ENCODE data around the gene SF3A2.

SF3A2 gene

DNA sequence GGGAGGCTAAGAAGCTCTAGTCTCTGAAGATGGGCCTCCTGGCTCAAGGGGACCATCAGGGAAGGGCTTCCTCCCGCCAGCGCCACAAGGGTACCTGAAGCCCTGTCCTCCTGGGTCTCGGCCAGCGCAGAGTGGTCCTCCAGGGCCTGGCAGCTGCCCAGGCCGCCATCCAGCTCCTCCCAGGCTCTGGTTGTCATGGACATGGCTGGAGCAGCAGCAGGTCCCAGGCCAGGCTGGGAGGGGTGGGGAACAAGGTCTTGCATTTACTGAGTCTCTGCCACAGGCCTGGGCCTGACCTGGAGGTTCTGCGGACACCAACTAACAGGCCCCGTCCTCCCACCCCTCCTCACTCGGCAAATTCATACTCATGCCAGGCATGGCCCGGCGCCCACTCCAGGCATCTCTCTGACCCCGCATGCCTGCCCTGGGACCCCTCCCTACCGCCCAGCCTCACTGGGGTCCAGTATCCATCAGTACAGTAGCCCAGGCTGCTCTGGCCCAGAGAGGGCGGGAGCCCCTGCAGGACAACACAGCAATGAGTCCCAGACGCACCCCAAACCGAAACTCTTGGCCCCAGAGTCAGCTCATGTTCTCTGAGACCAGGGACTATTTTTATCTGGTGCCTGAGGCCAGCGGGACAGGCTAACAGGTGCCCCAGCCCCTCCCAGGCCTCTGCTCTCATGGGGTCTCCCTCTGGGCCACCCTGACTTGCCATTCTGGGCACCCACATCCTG, 18.7 kb downstream of the SF3A2 start:
- no peak for DNase-seq

DNA sequence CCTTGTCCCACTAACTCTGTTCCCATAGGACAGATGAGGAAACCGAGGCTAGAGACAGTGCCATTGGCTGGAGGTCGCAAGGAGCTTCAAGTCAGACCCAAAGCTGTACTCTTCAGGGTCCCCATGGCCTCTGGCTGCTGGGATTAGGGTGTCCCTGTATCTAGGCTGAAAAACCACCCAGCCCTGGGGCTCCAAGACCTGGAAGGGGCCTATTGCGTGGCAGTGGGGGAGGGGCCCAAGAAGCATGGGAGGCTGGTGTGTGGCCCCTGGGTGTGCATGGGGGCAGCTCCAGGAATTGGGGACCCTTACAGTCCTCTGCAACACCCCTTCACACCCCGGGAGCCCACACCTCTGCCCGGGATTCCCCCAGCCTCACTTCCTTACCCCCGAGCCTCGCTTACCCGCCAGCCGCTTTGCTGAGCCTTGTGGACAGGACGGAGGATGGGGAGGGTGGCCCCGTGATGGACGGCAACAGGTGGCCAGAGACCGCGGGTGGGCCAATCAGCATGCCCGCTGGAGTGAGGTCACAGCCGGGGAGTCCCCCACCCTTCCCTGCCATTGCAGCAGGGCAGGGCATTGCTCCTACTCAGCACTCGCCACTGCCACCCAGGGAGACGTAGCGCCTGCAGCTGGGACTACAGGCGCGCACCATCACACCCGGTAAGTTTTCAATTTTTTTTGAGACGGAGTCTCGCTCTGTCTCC, 19.5 kb downstream of the SF3A2 start, which contains the start of gene JSRP1:
Gene JSRP1, minus strand, starts transcription at position 436 of the 704 bp plus-strand sequence. CDS start 1,103 bp downstream, outside the sequence.
- no peak for DNase-seq

DNA sequence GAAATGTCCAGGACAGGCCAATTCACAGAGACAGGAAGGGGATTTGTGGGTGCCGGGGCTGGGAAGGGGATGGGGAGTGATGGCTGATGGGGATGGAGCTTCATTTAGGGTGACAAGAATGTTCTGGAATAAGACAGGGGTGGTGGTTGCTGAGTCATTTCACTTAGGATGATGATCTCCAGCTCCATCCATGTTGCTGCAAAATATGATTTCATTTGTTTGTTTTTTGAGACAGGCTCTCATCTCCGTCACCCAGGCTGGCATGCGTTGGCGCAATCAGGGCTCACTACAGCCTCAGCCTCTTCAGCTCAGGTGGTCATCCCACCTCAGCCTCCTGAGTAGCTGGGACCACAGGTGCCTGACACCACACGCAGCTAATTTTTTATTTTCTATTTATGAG, 22.7 kb downstream of the SF3A2 start:
- no peak for DNase-seq

DNA sequence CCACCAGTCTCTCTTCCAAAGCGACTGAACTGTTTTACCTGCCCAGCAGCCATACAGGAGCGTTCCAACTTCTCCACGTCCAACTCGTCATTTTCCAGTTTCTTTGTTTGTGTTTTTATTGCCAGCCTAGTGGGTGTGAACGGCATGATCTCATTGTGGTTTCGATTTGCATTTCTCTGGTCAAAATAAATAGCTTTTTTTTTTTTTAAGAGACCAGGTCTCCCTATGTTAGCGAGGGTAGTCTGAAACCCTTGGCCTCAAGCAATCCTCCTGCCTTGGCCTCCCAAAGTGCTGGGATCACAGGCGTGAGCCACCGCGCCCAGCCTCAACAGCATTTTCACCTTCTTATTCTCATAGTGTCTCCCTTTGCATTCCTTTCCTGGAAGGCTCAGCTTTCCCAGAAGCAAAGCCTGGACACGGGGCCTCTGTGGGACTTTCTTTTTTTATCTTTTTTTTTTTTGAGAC, 23.7 kb downstream of the SF3A2 start:
- no peak for DNase-seq

DNA sequence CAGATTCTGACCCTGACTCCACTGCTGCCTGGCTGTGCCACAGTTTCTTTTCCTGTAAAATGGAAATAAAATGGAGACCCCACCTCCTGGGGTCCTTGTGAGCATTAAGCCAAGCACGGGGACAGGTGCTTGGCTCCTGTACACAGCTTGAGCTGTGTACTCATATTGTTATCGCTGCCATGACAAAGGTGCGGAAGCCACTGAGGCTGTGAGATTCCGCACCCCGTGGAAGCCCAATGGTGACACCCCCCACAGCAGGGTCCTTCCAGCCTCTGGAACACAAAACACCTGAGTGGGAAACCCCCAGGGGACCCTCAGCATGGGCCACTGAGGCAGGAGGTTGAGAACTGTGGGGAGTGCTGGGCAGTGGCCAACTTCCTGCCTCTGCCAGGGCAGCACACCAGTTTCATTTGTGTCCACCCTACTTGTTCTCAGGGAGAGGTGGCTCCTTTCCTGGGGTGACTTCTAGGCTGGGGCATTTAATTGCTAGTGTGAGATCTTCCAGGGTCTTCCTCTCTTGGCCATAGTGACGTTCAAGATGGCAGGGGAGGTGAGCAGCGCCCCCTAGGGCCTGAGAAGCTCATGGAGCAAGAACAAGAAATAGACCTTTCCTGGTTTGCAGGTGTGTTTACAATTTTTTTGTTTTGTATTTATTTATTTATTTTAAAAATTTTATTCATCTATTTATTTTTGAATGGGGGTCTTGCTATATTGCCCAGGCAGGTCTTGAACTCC, 25.0 kb downstream of the SF3A2 start:
- peak; percentile 45 for DNase-seq

DNA sequence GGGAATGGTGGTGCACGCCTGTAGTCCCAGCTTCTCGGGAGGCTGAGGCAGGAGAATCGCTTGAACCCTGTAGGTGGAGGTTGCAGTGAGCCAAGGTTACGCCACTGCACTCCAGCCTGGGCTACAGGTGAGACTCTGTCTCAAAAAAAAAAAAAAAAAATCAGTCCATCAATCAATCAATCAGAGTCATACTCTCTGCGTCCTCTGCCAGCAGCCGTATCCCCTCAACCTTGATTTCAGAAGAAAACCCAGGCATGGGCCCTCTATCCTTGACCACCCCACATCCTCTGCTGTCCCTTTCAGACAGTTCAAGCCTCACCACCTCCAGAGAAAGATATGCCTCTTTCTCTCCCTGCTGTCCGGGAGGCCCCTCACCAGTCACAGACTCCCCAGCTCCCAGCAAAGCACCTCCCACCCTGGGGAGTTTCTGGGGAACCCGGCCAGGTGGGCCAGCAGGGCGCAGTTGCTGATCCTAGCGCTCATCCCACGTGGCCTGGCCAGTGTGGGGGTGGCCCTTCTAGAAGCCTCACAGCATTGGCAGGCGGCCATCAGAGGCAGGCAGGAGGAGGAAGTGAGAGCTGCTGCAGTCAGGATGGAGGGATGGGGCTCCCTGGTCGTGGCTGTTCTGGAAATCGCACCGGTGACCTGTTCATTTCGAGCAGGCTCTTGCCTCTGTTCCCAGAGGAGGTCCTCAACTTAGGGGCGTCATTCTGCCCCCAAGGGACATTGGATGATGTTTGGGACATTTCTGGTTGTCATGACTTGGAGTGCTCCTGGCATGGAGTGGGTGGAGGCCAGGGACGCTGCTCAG, 29.8 kb downstream of the SF3A2 start:
- DNase-seq = no peak

DNA sequence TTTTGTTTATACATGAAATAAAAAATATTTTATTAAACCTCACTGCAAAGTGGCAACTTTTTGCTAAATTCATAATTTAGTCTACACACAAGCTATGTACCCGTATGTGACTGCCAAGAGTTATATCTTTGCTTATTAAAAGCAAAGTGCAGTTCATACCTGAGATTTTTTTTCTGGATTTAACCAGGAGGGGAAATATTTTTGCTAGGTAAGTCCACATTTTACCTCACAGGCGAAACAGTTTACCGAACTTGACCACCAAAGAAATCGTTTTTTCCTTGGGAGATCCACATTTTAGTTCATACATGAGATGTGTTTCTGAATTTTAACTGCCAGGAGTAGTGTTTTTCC, 31.8 kb downstream of the SF3A2 start:
- DNase-seq = no peak

DNA sequence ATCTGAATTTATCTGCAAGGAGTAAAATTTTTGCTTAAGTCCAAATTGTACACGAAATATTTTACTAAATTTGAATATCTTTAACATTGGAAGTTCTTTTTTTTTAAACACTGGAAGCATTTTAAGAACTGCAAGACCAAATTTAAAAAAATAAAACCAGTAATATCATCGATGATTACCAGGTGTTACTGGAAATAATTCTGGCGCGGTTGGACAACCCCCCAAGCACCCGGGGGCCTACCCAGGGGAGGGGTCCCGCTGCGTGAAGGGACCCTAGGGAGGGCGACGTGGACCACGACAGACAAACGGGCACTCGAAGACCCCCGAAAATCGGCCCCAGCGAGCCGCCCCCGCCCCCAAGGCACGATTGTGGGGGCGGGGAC, 32.2 kb downstream of the SF3A2 start:
- DNase-seq = no peak

DNA sequence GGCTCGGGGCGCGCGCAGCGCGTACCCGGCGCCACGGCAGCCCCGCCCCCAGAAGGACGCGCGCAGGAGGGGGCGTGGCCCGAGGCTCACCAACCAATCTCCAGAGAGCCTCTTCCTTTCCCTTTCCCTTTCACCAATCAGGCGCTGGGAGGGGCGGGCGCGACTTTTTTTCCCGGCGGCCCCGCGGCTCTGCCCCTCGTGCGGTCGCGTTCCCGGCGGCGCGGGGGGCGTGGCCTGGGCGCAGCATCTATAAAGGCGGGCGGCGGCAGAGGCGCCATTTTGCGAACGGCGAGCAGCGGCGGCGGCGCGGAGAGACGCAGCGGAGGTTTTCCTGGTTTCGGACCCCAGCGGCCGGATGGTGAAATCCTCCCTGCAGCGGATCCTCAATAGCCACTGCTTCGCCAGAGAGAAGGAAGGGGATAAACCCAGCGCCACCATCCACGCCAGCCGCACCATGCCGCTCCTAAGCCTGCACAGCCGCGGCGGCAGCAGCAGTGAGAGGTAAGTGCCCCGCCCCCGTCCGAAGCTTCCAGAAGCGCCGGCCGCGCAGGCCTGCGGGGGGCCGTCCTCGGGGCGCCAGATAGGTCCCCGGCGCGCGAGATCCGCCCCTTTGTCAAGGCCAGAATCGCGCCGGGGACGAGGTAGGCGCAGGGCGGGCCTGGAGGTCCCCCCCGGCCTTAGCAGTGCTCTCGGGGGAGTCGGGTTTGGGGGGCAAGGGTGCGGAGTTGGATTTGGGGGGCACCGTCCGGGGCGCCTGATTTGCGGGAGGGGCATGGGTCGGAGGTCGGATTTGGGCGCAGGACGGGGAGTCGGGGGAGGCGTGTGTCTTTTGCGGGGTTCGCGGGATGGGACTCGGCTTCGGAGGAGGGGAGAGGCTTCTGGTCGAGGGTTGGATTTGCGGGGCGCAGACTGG, 32.9 kb downstream of the SF3A2 start:
- peak; percentile 97 for DNase-seq

DNA sequence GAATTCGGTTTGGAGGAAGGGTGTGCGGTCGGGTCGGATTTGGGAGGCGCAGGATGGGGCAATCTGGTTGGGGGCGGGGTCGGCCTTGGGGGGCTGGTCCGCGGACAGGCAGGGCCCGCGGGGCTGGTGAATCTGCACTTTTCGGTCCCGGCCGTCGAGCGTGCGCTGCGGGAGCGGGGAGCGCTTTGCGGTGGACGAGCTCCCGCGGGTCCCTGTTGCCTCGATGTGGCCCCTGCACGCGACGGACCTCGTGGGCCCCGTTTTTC, 33.5 kb downstream of the SF3A2 start:
- peak; percentile 40 for DNase-seq

DNA sequence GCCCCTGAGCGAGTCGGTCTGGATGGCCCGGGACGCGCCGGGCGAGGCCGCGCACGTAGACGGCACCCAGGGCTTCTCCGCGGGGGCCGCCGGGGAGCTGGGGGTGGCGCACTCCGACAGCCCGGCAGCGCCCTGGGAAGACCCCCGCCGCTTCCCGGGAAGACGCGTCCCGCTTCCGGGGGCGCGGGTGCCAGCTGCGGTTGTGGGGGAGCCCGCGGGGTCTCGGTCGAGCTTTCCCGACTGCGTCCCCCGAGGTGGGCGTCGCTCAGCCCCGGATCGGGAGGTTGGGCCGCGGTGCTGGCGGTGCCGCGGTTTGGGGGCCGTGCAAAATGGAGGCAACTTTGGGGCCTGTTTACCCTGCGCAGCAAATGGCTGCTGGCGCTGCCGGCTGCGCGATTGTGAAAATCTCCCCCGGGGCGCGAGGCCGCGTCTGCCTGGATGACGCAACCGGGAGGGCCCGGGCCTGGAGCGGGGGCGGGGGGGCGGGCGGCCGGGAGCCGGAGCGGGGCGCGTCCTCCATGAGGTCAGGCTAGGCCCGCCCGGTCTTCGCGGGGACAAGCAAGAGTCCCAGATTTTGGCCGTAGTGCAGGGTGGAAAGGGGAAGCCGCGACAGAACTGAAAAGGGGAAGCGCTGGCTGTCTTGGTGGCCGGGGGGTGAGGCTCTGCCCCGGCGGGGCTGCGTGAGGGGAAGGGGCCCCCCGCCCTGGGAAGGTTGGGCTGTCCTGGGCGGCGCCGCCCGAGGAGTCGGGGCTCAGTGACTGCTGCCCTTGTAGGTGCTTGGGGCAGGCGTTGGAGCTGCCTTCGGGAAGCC, 34.0 kb downstream of the SF3A2 start:
- DNase-seq = peak; percentile 78

DNA sequence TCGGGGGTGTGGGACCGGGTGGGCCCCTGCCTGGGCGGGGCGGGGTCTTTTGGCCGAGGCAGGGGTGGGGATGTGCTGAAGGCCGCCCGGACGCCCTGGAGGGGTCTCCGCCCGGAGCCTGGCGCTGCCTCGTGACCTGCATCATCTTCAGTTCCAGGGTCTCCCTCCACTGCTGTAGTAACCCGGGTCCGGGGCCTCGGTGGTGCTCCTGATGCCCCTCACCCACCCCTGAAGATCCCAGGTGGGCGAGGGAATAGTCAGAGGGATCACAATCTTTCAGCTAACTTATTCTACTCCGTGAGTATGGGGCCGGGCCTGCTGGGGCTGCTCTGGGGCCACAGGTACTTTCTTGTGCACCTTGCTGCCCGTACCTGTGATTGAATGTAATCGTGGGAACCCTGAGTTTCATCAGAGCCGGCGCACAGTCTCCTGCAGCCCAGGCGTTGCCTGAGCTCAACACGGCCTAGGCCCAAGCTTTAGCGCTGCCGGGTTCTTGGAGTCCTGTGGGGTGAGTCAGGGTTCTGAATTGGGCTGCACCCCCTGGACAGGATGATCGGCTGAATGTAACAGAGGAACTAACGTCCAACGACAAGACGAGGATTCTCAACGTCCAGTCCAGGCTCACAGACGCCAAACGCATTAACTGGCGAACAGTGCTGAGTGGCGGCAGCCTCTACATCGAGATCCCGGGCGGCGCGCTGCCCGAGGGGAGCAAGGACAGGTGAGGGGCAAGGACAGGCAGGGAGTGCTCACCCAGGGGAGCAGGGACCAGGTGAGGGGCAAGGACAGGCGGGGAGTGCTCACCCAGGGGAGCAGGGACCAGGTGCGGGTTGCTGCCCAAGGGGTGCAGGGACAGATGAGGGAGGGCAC, 34.8 kb downstream of the SF3A2 start:
- DNase-seq = peak; percentile 20

DNA sequence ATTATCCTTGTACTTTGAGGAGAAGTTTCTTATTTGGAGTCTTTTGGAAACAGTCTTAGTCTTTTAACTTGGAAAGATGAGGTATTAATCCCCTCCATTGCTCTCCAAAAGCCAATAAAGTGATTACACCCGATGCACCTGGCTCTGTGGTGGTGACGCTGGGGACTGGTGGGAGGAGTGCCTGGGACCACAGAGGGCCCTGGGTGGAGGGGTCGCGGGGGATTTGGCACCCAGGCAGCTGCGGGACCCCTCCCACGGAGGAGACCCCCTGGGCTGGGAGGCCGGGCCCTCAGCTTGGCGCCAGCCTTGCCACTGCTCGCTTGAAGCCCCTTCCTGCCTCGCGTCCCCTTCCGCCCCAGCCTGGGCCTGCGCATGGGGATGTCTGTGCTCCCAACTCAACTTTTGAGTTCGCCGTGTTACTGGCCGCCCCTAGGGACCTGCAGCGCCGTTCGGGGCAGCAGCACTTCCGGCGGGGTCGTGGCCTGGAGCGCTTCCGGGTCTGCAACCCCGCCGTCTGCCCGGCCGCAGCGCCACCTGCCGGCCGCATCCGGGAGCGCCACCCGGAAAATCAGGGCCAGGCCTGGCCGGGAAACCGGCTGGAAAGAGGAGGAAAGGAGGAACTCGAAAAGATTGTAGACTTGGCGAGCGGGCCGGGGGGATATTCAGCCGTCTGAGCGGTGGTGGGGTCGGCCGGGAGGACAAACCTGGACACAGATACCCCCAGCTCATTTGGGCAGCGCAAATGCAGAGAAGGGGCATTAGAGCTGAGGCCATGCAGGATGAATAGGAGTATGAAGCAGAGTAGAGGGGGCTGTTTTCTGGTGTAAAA, 36.9 kb downstream of the SF3A2 start:
- peak; percentile 62 for DNase-seq

DNA sequence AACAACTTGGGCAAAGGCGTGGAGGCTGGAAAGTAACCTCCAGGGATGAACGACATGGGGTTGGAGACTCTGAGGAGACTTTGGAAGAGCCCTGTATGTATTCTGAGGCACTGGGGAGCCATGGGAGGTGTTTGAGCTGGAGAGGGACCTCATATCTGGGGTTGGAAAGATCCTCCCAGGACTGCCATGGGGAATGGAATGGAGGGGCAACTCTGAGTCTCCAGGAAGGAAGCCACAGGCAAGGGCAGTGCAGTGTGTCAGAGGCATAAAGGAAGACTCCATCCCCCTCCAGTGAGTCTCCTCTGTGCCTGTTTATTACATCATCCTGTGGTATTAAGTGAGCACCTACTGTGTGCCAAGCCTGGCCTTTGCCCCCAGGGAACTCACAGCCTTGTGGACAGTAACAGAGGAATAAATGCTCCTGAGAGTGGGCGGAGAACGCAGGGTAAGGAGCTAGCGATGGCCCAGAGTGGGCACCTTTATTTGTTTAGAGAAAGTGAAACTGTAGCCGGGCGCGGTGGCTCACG, 37.6 kb downstream of the SF3A2 start:
- DNase-seq = no peak

DNA sequence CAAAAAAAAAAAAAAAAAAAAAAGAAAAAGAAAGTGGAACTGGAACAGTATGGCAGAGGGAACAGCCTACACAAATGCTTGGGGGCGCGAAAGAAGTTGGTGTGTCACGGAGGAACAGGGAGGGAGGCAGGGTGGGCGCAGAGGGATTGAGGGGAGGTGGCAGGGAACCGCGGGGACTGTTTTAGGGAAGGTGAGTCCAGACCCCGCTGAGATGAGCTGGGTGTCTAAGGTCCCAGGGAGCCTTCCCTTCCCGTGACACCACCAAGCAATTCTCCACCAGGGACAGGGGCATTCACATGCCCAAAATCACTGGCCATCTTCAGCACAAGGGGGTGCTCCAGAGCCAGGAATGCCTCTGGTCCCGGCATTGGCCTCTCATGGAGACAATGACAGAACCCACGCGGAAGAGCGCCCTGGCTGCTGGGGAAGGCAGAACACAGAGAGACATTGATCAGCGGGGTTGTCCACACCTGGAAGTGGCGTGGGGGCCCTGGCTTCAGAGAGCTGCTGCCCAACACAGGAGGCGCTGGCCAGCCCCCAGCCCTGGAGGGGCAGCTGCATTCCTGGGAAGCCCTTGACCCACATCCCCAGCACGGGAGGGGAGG, 38.4 kb downstream of the SF3A2 start:
- DNase-seq = no peak

DNA sequence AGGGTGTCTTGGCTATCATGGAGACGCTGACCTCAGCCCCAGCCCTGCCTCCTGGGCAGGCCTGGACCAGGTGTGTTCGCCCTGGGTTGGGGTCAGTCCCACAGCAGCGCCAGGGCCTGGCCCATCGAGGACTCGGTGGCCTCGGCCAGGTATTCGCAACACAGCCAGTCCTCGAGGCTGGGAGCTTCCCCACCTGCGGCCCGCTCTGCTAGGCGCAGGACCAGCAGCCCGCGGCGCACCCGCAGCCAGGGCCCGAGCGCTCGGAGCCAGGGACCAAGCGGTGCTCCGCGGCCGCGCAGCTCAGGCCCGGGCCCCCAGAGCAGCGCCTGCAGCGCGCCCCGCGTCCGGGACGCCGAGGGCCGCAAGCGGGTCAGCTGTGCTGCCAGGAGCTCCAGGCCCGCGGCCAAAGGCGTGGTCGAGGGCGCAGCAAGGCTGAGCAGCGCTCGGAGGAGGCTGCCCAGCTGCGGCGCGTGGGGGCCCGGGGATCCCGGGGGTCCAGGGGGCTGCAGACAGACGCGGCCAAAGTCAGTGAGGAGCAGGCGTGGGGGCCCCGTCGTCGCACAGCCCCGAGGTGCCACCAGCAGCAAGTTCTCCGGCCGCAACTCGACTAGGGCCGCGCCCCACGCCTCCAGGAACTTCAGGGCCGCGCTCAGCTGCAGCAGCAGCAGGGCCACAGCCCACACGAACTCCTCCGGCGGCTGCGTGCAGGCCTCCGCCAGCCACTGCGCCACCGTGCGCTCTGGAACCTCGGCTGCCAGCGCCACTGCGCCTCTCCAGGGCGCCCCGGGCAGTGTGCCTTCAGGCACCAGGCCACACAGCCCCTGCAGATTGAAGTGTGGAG, 39.2 kb downstream of the SF3A2 start:
- DNase-seq = no peak

DNA sequence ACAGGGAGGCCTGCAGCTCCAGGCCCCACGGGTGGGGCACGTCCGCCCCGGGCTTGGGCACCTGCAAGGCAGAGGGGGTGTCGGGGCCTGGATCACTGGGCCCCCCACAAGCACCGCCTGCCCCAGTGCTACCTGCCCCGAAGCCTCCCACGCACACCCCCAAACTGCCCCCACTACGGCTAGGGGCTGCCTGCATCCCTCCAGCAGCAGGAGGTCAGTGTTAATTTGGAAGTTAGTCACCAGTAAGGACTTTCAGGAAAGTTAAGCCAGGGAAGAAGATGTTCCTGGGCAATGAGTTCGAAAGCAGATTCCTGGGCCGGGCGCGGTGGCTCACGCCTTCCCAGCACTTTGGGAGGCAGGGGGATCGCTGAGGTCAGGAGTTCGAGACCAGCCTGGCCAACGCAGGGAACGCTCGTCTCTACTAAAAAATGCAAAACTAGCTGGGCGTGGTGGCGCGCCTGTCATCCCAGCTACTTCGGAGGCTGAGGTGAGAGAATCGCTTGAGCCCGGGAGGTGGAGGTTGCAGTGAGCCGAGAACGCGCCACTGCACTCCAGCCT, 39.9 kb downstream of the SF3A2 start:
- no peak for DNase-seq

Data from stimulated activated naive CD4-positive, alpha-beta T cell treated with Interleukin-2 at 50 U/mL for 16 hours (primary cell).